Ishikawa (cell line): ENCODE measurements around the gene UNC5B.

ENCODE experiments used
- CEBPB ChIP-seq: IDR thresholded peaks from 2 replicates; pipeline ENCODE4 v1.6.1; 2012
- CREB1 ChIP-seq: IDR thresholded peaks from 2 replicates; pipeline ENCODE4 v1.6.1; 2012; ENCODE audit warnings: low read depth
- EGR1 ChIP-seq: IDR thresholded peaks from 2 replicates; pipeline ENCODE4 v1.6.1; 2012
- EP300 ChIP-seq: IDR thresholded peaks from 2 replicates; pipeline ENCODE4 v1.6.1; 2012; ENCODE audit warnings: borderline replicate concordance
- FOXM1 ChIP-seq: IDR thresholded peaks from 2 replicates; pipeline ENCODE4 v1.6.1; 2012; ENCODE audit warnings: low read depth, borderline replicate concordance
- MAX ChIP-seq: IDR thresholded peaks from 2 replicates; pipeline ENCODE4 v1.6.1; 2012
- NFIC ChIP-seq: IDR thresholded peaks from 2 replicates; pipeline ENCODE4 v1.6.1; 2012
- RAD21 ChIP-seq: IDR thresholded peaks from 2 replicates; pipeline ENCODE4 v1.6.1; 2012; ENCODE audit warnings: low read depth
- REST ChIP-seq: IDR thresholded peaks from 2 replicates; pipeline ENCODE4 v1.6.1; 2012; ENCODE audit warnings: low read depth, mild to moderate bottlenecking
- TAF1 ChIP-seq: IDR thresholded peaks from 2 replicates; pipeline ENCODE4 v1.6.1; 2012; ENCODE audit warnings: low read depth, mild to moderate bottlenecking
- TCF12 ChIP-seq: IDR thresholded peaks from 2 replicates; pipeline ENCODE4 v1.6.1; 2012; ENCODE audit warnings: low read depth
- TEAD4 ChIP-seq: IDR thresholded peaks from 2 replicates; pipeline ENCODE4 v1.6.1; 2012
- USF1 ChIP-seq: IDR thresholded peaks from 2 replicates; pipeline ENCODE4 v1.6.1; 2012
- YY1 ChIP-seq: IDR thresholded peaks from 2 replicates; pipeline ENCODE4 v1.6.1; 2012; ENCODE audit warnings: low read depth
- ZBTB7A ChIP-seq: IDR thresholded peaks from 2 replicates; pipeline ENCODE4 v1.6.1; 2012; ENCODE audit warnings: low read depth

The UNC5B gene

GRCh38 chr10:71234004-71234894 is 21.9 kb downstream of the UNC5B start:
- TF ChIP-seq REST (no peak), USF1 (no peak), YY1 (no peak), TEAD4 (no peak), MAX (no peak), NFIC (no peak), TAF1 (no peak), FOXM1 (no peak), TCF12 (no peak), EGR1 (no peak), CEBPB (no peak), EP300 (no peak), RAD21 (no peak), ZBTB7A (no peak)

GRCh38 chr10:71234970-71235685 is 22.8 kb downstream of the UNC5B start:
- TF ChIP-seq CEBPB (no peak), MAX (no peak), EGR1 (no peak), EP300 (no peak), REST (no peak), TCF12 (no peak), TAF1 (no peak), YY1 (no peak), CREB1 (no peak), FOXM1 (no peak), TEAD4 (no peak), USF1 (no peak), ZBTB7A (no peak)

- TF ChIP-seq RAD21 (no peak), USF1 (no peak)
Observed at GRCh38 chr10:71235808-71236207, 23.4 kb downstream of the UNC5B start.

- TF ChIP-seq CEBPB = no peak
- TF ChIP-seq EP300 = no peak
- no peak for TF ChIP-seq FOXM1
- TF ChIP-seq YY1 = no peak
- no peak for TF ChIP-seq ZBTB7A
- TF ChIP-seq CREB1 = no peak
- no peak for TF ChIP-seq NFIC
- no peak for TF ChIP-seq REST
- no peak for TF ChIP-seq TCF12
- no peak for TF ChIP-seq TEAD4
- TF ChIP-seq MAX = no peak
- no peak for TF ChIP-seq USF1
- TF ChIP-seq RAD21 = no peak
- no peak for TF ChIP-seq EGR1
- TF ChIP-seq TAF1 = no peak
Observed at GRCh38 chr10:71236286-71236685, 23.9 kb downstream of the UNC5B start.
